NT2/D1 (cell line): ENCODE data around the gene GHRHR.

ENCODE experiments used
- DNase-seq: peaks from one replicate; pipeline ENCODE4 v3.0.0-alpha.2; 2011; ENCODE audit warnings: low read depth, low spot score
- H3K27me3 ChIP-seq: 2 replicates; pipeline ENCODE4 v1.6.0; 2011; ENCODE audit warnings: mild to moderate bottlenecking; ENCODE audit not compliant: insufficient read length, insufficient read depth
- H3K36me3 ChIP-seq: 2 replicates; pipeline ENCODE4 v1.6.1; 2011; ENCODE audit warnings: mild to moderate bottlenecking, low read length, mixed read lengths; ENCODE audit not compliant: insufficient read depth, insufficient read length
- H3K4me1 ChIP-seq: 2 replicates; pipeline ENCODE4 v1.5.1; 2011; ENCODE audit not compliant: insufficient read depth, insufficient read length
- H3K4me3 ChIP-seq: 2 replicates; pipeline ENCODE4 v1.5.1; 2011; ENCODE audit warnings: low read depth; ENCODE audit not compliant: insufficient read length
- H3K9ac ChIP-seq: 2 replicates; pipeline ENCODE4 v1.6.0; 2011; ENCODE audit warnings: low read depth; ENCODE audit not compliant: insufficient read length
- H3K9me3 ChIP-seq: 2 replicates; pipeline ENCODE4 v1.5.1; 2011; ENCODE audit warnings: mild to moderate bottlenecking, low read length; ENCODE audit not compliant: insufficient read depth
- SUZ12 ChIP-seq: IDR thresholded peaks from 2 replicates; pipeline ENCODE4 v1.6.1; 2011; ENCODE audit not compliant: insufficient read length, insufficient read depth; ENCODE audit errors: extremely low read depth
- YY1 ChIP-seq: IDR thresholded peaks from 2 replicates; pipeline ENCODE4 v1.6.1; 2011; ENCODE audit not compliant: insufficient read length, insufficient read depth
- ZNF274 ChIP-seq: IDR thresholded peaks from 2 replicates; pipeline ENCODE4 v1.6.1; 2011; ENCODE audit warnings: mild to moderate bottlenecking, low read depth, low read length

The GHRHR gene

DNA sequence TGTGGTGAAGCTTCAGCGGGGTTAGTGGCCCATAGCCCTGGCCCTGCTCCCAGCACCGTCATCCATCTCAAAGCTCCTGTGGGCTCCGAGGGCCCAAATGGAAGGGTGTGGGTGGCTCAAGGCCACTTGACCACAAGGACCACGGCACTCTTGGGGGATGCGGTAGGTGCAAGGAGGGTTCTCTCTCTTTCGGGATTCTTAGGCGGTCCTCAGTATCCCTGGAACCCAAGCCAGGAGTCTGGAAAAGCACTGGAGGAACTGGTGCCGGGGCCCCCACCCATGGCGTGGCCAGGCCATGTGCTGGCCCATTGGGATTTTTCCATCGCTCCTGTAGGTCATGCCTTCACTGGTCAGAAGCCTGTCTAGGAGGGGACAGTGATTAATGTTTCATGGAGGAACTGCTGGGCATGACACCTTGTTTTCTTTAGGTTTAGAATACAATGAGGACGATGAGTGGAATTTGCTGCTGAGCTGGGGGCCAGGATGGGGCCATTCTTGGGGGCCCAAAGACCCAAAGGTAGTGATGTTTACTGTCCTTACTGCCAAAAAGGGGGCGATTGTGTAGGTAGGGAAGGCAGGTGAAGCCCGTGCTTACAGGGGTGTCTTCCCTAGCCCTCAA lies 35.4 kb upstream of the GHRHR start:
- peaks cover 10% of the 10 kb centered on the region; the same call in 1 of the 2 replicates for H3K9me3 ChIP-seq
- no peak overlapping the region for H3K9ac ChIP-seq
- H3K4me3 ChIP-seq: no peak overlapping the region
- no peak for DNase-seq
- peaks cover 12% of the 10 kb centered on the region for H3K4me1 ChIP-seq
- H3K27me3 ChIP-seq: peaks cover 10% of the 10 kb centered on the region
- H3K36me3 ChIP-seq: no peaks in the 10 kb centered on the region
- no peak for TF ChIP-seq SUZ12
- TF ChIP-seq YY1: no peak
- TF ChIP-seq ZNF274: no peak

GRCh38 chr7:30929686-30930085 lies 34.1 kb upstream of the GHRHR start:
- TF ChIP-seq YY1: no peak
- TF ChIP-seq ZNF274: no peak
- TF ChIP-seq SUZ12: no peak
- peaks cover 10% of the 10 kb centered on the region for H3K27me3 ChIP-seq
- peaks cover 19% of the 10 kb centered on the region for H3K4me1 ChIP-seq
- H3K36me3 ChIP-seq: no peaks in the 10 kb centered on the region
- H3K4me3 ChIP-seq: no peak overlapping the region
- H3K9me3 ChIP-seq: peaks cover 10% of the 10 kb centered on the region; the same call in 1 of the 2 replicates
- no peak overlapping the region for H3K9ac ChIP-seq
- no peak for DNase-seq

GRCh38 chr7:30930621-30931020 lies 33.1 kb upstream of the GHRHR start:
- Histone ChIP-seq H3K27me3 (peaks cover 10% of the 10 kb centered on the region), H3K36me3 (no peaks in the 10 kb centered on the region), H3K9ac (no peak overlapping the region), H3K4me3 (no peak overlapping the region), H3K9me3 (peaks cover 10% of the 10 kb centered on the region; the same call in 1 of the 2 replicates), H3K4me1 (peaks cover 19% of the 10 kb centered on the region)
- TF ChIP-seq YY1 (no peak), SUZ12 (no peak), ZNF274 (no peak)
- no peak for DNase-seq

GRCh38 chr7:30931161-30931928 lies 32.4 kb upstream of the GHRHR start:
- H3K9me3 ChIP-seq: peaks cover 10% of the 10 kb centered on the region; the same call in 1 of the 2 replicates
- DNase-seq: no peak
- H3K4me3 ChIP-seq: no peak overlapping the region
- H3K27me3 ChIP-seq: peaks cover 10% of the 10 kb centered on the region
- no peak for TF ChIP-seq ZNF274
- no peak for TF ChIP-seq SUZ12
- no peak for TF ChIP-seq YY1
- peaks cover 16% of the 10 kb centered on the region for H3K4me1 ChIP-seq
- H3K9ac ChIP-seq: no peak overlapping the region
- H3K36me3 ChIP-seq: no peaks in the 10 kb centered on the region

DNA sequence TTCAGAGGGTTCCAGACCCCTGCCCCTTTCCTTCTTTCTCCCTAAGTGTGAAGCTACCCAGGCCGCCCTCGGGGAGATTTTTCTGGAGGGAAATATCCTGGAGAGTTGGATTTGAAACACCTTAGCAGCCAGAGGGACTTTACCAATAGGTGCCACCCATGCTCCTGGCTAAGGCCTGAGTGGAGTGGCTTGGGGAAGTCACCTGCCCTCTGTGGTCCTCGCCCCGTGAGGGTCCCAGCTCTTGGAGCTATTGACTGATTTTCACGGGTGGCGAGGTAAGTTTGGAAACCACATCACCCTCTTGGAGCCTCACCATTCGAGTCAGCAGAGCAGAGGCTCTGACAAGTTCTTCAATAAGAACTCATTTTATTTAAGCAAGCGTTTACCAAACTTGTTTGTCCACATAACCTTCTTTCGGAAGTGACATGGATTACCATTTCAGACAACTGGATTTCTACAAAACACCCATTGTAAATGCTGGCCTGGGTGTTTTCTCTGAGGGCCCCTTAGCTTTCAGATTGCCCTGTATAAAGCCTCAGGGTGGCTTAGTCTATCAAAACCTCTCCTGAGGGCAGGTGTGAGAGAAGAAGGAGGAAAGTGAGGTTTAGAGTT lies 31.7 kb upstream of the GHRHR start:
- TF ChIP-seq ZNF274: no peak
- no peak for TF ChIP-seq YY1
- TF ChIP-seq SUZ12: no peak
- H3K27me3 ChIP-seq: peaks cover 10% of the 10 kb centered on the region
- H3K9ac ChIP-seq: no peak overlapping the region
- peaks cover 23% of the 10 kb centered on the region for H3K4me1 ChIP-seq
- no peak overlapping the region for H3K4me3 ChIP-seq
- H3K36me3 ChIP-seq: no peaks in the 10 kb centered on the region
- no peak for DNase-seq
- peaks cover 6% of the 10 kb centered on the region; the same call in 1 of the 2 replicates for H3K9me3 ChIP-seq

GRCh38 chr7:30932562-30932961 lies 31.2 kb upstream of the GHRHR start:
- DNase-seq: no peak
- peaks cover 24% of the 10 kb centered on the region for H3K4me1 ChIP-seq
- H3K4me3 ChIP-seq: no peak overlapping the region
- H3K9me3 ChIP-seq: peaks cover under 1% of the 10 kb centered on the region; the same call in 1 of the 2 replicates
- TF ChIP-seq ZNF274 (no peak), YY1 (no peak), SUZ12 (no peak)
- H3K36me3 ChIP-seq: no peaks in the 10 kb centered on the region
- H3K27me3 ChIP-seq: peaks cover 10% of the 10 kb centered on the region
- H3K9ac ChIP-seq: no peak overlapping the region
